ENCODE measurements around the gene TRAM2.

DNA sequence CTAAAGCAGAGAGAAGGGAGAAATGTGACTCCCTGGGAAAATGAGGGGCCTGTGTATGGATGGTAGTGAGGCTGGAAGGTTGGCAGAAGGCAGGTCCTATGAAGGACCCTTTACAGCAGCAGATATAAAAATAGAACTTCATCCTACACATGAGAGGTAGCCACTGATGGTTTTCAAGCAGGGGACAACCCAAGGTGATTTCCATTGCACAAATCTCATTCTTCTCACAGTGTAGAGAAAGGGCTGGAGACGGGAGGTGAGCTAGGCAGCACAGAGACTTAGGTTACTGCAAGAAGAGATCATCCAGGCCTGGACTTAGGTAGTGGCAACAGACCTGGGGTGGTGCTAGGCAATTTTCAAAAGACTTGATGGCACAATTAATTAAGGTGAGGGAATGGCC lies 30.7 kb downstream of the TRAM2 start:
- TF ChIP-seq, protein P1, sequence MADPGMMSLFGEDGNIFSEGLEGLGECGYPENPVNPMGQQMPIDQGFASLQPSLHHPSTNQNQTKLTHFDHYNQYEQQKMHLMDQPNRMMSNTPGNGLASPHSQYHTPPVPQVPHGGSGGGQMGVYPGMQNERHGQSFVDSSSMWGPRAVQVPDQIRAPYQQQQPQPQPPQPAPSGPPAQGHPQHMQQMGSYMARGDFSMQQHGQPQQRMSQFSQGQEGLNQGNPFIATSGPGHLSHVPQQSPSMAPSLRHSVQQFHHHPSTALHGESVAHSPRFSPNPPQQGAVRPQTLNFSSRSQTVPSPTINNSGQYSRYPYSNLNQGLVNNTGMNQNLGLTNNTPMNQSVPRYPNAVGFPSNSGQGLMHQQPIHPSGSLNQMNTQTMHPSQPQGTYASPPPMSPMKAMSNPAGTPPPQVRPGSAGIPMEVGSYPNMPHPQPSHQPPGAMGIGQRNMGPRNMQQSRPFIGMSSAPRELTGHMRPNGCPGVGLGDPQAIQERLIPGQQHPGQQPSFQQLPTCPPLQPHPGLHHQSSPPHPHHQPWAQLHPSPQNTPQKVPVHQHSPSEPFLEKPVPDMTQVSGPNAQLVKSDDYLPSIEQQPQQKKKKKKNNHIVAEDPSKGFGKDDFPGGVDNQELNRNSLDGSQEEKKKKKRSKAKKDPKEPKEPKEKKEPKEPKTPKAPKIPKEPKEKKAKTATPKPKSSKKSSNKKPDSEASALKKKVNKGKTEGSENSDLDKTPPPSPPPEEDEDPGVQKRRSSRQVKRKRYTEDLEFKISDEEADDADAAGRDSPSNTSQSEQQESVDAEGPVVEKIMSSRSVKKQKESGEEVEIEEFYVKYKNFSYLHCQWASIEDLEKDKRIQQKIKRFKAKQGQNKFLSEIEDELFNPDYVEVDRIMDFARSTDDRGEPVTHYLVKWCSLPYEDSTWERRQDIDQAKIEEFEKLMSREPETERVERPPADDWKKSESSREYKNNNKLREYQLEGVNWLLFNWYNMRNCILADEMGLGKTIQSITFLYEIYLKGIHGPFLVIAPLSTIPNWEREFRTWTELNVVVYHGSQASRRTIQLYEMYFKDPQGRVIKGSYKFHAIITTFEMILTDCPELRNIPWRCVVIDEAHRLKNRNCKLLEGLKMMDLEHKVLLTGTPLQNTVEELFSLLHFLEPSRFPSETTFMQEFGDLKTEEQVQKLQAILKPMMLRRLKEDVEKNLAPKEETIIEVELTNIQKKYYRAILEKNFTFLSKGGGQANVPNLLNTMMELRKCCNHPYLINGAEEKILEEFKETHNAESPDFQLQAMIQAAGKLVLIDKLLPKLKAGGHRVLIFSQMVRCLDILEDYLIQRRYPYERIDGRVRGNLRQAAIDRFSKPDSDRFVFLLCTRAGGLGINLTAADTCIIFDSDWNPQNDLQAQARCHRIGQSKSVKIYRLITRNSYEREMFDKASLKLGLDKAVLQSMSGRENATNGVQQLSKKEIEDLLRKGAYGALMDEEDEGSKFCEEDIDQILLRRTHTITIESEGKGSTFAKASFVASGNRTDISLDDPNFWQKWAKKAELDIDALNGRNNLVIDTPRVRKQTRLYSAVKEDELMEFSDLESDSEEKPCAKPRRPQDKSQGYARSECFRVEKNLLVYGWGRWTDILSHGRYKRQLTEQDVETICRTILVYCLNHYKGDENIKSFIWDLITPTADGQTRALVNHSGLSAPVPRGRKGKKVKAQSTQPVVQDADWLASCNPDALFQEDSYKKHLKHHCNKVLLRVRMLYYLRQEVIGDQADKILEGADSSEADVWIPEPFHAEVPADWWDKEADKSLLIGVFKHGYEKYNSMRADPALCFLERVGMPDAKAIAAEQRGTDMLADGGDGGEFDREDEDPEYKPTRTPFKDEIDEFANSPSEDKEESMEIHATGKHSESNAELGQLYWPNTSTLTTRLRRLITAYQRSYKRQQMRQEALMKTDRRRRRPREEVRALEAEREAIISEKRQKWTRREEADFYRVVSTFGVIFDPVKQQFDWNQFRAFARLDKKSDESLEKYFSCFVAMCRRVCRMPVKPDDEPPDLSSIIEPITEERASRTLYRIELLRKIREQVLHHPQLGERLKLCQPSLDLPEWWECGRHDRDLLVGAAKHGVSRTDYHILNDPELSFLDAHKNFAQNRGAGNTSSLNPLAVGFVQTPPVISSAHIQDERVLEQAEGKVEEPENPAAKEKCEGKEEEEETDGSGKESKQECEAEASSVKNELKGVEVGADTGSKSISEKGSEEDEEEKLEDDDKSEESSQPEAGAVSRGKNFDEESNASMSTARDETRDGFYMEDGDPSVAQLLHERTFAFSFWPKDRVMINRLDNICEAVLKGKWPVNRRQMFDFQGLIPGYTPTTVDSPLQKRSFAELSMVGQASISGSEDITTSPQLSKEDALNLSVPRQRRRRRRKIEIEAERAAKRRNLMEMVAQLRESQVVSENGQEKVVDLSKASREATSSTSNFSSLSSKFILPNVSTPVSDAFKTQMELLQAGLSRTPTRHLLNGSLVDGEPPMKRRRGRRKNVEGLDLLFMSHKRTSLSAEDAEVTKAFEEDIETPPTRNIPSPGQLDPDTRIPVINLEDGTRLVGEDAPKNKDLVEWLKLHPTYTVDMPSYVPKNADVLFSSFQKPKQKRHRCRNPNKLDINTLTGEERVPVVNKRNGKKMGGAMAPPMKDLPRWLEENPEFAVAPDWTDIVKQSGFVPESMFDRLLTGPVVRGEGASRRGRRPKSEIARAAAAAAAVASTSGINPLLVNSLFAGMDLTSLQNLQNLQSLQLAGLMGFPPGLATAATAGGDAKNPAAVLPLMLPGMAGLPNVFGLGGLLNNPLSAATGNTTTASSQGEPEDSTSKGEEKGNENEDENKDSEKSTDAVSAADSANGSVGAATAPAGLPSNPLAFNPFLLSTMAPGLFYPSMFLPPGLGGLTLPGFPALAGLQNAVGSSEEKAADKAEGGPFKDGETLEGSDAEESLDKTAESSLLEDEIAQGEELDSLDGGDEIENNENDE (IDR thresholded peaks at IDR 0.05; ENCODE audit: low read depth, low read length), result no peak
- TF ChIP-seq SP1 (CRISPR knock-in tag; IDR thresholded peaks at IDR 0.05) (no peak), SIRT6 (IDR thresholded peaks at IDR 0.05; ENCODE audit: low read depth, low read length) (no peak), NR3C1 (CRISPR knock-in tag; IDR thresholded peaks at IDR 0.05) (no peak), POLR2AphosphoS2 (IDR thresholded peaks at IDR 0.05; ENCODE audit: low read length) (no peak), MCM7 (IDR thresholded peaks at IDR 0.05) (no peak), ZNF764 (CRISPR knock-in tag; IDR thresholded peaks at IDR 0.05; ENCODE audit: low read depth) (no peak)
- TF ChIP-seq, protein P2, sequence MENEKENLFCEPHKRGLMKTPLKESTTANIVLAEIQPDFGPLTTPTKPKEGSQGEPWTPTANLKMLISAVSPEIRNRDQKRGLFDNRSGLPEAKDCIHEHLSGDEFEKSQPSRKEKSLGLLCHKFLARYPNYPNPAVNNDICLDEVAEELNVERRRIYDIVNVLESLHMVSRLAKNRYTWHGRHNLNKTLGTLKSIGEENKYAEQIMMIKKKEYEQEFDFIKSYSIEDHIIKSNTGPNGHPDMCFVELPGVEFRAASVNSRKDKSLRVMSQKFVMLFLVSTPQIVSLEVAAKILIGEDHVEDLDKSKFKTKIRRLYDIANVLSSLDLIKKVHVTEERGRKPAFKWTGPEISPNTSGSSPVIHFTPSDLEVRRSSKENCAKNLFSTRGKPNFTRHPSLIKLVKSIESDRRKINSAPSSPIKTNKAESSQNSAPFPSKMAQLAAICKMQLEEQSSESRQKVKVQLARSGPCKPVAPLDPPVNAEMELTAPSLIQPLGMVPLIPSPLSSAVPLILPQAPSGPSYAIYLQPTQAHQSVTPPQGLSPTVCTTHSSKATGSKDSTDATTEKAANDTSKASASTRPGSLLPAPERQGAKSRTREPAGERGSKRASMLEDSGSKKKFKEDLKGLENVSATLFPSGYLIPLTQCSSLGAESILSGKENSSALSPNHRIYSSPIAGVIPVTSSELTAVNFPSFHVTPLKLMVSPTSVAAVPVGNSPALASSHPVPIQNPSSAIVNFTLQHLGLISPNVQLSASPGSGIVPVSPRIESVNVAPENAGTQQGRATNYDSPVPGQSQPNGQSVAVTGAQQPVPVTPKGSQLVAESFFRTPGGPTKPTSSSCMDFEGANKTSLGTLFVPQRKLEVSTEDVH (IDR thresholded peaks at IDR 0.05; ENCODE audit: low read depth, partially characterized antibody), result no peak
